Neural progenitor cell (in vitro differentiated cells): ENCODE data around the gene CRHR1.

Source experiments
- EZH2 ChIP-seq: fragments of 200-600 bp; sonication (generic); IDR thresholded peaks from 2 replicates; pipeline ENCODE4 v1.6.1; 2017; ENCODE audit warnings: antibody characterized with exemption, mild to moderate bottlenecking, moderate library complexity
- TF ChIP-seq, protein P1 (sequence below): fragments of 200-600 bp; sonication (generic); IDR thresholded peaks from 2 replicates; pipeline ENCODE4 v1.5.1; 2017; ENCODE audit warnings: antibody characterized with exemption, mild to moderate bottlenecking

- TF ChIP-seq, protein P1, sequence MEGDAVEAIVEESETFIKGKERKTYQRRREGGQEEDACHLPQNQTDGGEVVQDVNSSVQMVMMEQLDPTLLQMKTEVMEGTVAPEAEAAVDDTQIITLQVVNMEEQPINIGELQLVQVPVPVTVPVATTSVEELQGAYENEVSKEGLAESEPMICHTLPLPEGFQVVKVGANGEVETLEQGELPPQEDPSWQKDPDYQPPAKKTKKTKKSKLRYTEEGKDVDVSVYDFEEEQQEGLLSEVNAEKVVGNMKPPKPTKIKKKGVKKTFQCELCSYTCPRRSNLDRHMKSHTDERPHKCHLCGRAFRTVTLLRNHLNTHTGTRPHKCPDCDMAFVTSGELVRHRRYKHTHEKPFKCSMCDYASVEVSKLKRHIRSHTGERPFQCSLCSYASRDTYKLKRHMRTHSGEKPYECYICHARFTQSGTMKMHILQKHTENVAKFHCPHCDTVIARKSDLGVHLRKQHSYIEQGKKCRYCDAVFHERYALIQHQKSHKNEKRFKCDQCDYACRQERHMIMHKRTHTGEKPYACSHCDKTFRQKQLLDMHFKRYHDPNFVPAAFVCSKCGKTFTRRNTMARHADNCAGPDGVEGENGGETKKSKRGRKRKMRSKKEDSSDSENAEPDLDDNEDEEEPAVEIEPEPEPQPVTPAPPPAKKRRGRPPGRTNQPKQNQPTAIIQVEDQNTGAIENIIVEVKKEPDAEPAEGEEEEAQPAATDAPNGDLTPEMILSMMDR, result no peak
- TF ChIP-seq EZH2, result no peak
These were observed 3.5 kb downstream of the CRHR1 start for GRCh38 chr17:45787656-45788055.
